Peyer's patch (tissue), 4 donors: ENCODE results near the gene LUC7L2.

Experiments used
- POLR2A ChIP-seq, 2 donors: fragments of 450-650 bp; IDR thresholded peaks; one replicate each; pipeline ENCODE4 v1.5.1; 2017; ENCODE audit warnings: antibody characterized with exemption in 2 of 2, mild to moderate bottlenecking in 2 of 2, moderate library complexity in 2 of 2
- TF ChIP-seq, protein P1 (sequence below), 6 experiments: fragments of 450-650 bp in 4 of 6; fragments of 200-600 bp in 2 of 6; sonication (generic) in 1 of 6; IDR thresholded peaks; one replicate each; pipeline ENCODE4 v1.5.1; 2017 to 2019; ENCODE audit warnings: antibody characterized with exemption in 6 of 6, mild to moderate bottlenecking in 3 of 6, moderate library complexity in 1 of 6

DNA sequence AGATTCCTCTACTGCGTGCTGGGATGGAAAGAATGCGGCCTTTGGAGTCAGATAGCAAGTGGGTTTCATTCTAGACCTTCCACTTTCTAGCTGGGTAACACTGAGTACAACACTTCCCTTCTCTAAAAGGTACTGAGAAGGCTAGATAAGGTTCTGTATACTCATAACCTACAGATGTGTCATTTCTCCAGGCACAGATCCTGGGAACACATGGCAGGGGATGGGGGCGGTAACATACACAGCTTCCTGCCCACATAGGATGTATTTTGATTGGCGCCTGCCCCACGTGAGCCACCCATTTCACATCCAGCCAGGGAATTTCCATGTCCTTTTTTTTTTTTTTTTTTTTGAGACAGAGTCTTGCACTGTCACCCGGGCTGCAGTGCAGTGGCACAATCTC, 91.9 kb downstream of the LUC7L2 start:
- TF ChIP-seq, protein P1, sequence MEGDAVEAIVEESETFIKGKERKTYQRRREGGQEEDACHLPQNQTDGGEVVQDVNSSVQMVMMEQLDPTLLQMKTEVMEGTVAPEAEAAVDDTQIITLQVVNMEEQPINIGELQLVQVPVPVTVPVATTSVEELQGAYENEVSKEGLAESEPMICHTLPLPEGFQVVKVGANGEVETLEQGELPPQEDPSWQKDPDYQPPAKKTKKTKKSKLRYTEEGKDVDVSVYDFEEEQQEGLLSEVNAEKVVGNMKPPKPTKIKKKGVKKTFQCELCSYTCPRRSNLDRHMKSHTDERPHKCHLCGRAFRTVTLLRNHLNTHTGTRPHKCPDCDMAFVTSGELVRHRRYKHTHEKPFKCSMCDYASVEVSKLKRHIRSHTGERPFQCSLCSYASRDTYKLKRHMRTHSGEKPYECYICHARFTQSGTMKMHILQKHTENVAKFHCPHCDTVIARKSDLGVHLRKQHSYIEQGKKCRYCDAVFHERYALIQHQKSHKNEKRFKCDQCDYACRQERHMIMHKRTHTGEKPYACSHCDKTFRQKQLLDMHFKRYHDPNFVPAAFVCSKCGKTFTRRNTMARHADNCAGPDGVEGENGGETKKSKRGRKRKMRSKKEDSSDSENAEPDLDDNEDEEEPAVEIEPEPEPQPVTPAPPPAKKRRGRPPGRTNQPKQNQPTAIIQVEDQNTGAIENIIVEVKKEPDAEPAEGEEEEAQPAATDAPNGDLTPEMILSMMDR (IDR thresholded peaks at IDR 0.05): no peak
- no peak for TF ChIP-seq POLR2A (IDR thresholded peaks at IDR 0.05)
